HG03196 (cell line): ENCODE data around the gene ACAD11.
"Not testable (repeated sequence)": the region's sequence is repeated elsewhere in the genome, so short reads cannot be mapped to it uniquely, and the experiment has no call there.

Source experiments
- ATAC-seq: cut with Tn5 transposase; IDR thresholded peaks from one replicate; pipeline ENCODE4 v1.9.1; 2021; ENCODE audit not compliant: unreplicated experiment

ACAD11 gene

GRCh38 chr3:132605374-132605792, 54.2 kb downstream of the ACAD11 start:
- ATAC-seq, result no peak

DNA sequence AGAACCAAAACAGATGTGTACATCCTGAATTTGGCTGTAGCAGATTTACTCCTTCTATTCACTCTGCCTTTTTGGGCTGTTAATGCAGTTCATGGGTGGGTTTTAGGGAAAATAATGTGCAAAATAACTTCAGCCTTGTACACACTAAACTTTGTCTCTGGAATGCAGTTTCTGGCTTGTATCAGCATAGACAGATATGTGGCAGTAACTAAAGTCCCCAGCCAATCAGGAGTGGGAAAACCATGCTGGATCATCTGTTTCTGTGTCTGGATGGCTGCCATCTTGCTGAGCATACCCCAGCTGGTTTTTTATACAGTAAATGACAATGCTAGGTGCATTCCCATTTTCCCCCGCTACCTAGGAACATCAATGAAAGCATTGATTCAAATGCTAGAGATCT, 59.0 kb downstream of the ACAD11 start:
- ATAC-seq, result not testable (repeated sequence)

- ATAC-seq, result no peak
Observed at GRCh38 chr3:132598181-132598580, 61.4 kb downstream of the ACAD11 start.

- no peak for ATAC-seq
Observed at GRCh38 chr3:132597660-132598059, 61.9 kb downstream of the ACAD11 start.

- no peak for ATAC-seq
Observed at GRCh38 chr3:132596816-132597433, 62.7 kb downstream of the ACAD11 start, which contains the start of gene ACKR4. Gene ACKR4, plus strand, starts transcription at chr3:132597270. Its CDS starts 3,128 bp downstream, at chr3:132600398.

GRCh38 chr3:132596326-132596725, 63.3 kb downstream of the ACAD11 start:
- no peak for ATAC-seq

DNA sequence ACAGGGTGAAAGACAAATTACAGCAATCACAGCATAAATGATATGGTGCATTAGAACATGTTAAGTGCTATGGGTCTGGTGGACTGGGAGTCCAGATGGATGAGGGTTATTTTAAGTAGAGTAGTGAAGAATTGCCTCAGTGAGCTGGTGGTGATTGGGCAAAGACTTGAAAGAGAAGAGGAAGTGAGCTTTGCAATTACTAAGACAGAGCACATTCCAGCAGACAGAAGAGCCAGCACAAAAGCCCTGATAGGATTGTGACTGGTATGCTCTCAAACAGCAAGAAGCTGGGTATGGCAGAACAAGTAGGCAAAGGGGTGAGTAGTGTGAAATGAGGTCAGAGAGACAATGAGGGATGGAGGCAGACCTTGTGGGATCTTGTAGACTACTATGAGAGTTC, 64.6 kb downstream of the ACAD11 start:
- no peak for ATAC-seq

- no peak for ATAC-seq
Observed at GRCh38 chr3:132594498-132594897, 65.1 kb downstream of the ACAD11 start.

- ATAC-seq, result no peak
Observed at GRCh38 chr3:132593947-132594323, 65.7 kb downstream of the ACAD11 start.

GRCh38 chr3:132593241-132593946, 66.2 kb downstream of the ACAD11 start:
- ATAC-seq, result no peak

GRCh38 chr3:132592216-132592615, 67.4 kb downstream of the ACAD11 start:
- ATAC-seq, result no peak

DNA sequence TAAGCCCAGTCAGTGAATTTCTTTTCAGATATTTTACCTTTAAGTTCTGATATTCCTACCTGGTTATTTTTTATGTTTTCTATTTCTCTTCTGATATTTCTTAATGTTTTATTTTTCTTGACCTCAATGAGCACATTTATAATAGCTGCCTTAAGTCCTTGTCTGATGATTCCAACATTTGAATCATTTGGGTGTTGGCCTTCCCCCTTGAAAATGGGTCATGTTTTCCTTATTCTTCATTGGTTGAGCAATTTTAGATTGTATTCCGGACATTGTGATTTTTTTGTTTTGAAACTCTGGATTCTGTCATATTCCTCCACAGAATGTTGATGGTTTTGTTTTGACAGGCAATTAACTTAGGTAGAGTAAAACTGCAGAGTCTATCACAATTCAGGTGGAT, 72.2 kb downstream of the ACAD11 start:
- no peak for ATAC-seq

GRCh38 chr3:132573797-132574211, 85.8 kb downstream of the ACAD11 start:
- ATAC-seq, result no peak

DNA sequence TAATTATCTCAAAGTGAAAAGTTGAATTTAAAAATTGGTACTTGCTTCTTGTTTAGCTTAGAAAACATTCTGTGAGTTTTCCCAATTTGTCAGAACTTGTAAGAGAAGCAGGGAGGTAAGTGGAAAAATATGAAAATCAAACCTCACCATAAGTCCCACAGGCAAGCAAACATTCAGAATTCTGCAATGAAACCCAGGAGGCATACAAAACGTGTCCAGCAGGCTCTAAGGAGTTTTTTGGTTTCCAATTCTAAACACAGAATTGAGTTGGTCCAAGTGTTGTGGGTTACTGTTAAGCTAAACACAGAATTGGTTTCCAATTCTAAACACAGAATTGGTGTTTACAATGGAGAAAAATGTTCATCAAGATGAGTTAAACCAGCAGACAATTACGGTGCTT, 89.6 kb downstream of the ACAD11 start:
- no peak for ATAC-seq

- ATAC-seq, result no peak
Observed at GRCh38 chr3:132569580-132569979, 90.0 kb downstream of the ACAD11 start.

- ATAC-seq, result no peak
Observed at GRCh38 chr3:132569153-132569552, 90.5 kb downstream of the ACAD11 start.

- ATAC-seq, result no peak
Observed at GRCh38 chr3:132568422-132568821, 91.2 kb downstream of the ACAD11 start.

DNA sequence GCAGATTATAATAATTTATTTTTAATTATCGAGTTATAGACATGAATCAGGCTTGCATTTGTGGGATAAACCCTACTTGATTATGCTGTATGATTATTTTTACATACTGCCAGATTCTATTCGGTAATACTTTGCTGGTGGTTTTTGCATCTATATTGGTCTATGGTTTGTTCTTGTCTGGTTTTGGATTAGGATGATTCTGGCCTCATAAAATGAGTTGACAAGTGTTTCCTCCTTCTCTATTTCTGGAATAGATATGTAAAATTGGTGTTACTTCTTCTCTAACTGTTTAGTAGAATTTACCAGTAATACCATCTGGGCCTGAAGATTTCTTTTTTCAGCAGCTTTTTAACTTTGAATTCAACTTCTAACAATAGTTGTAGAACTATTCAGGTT, 95.5 kb downstream of the ACAD11 start:
- ATAC-seq, result no peak

GRCh38 chr3:132563420-132564069, 96.1 kb downstream of the ACAD11 start:
- ATAC-seq, result no peak

- no peak for ATAC-seq
Observed at GRCh38 chr3:132561003-132561402, 98.6 kb downstream of the ACAD11 start.

DNA sequence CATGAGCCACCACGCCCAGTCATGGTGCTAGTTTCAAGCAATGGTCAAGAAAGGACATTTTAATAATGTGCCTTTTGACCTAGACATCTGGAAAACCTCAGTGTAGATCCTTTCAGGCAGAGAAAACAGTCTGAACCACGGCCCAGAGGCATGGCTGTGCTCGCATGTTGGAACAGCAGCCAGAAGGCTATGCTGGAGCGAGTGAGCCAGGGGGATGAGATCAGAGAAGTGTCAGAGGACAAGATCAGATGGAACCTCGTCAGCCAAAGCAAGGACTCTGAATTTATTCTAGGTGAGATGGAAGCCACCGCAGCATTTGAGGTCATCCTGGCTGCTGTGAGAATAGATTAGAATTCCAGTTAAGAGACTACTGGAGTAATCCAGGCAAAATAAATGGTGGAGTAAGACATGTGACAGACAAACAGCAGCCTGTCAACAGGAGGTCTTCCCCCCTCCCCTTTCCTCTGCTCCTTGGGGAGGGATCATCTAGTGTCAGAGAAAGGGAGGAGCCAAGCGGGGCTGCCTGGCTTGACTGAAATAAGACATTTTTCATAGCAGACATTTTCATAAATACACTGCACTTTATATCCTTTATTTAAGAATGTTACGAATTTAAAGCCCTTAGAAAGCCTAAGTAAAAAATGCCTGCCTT, 103.0 kb downstream of the ACAD11 start:
- no peak for ATAC-seq

DNA sequence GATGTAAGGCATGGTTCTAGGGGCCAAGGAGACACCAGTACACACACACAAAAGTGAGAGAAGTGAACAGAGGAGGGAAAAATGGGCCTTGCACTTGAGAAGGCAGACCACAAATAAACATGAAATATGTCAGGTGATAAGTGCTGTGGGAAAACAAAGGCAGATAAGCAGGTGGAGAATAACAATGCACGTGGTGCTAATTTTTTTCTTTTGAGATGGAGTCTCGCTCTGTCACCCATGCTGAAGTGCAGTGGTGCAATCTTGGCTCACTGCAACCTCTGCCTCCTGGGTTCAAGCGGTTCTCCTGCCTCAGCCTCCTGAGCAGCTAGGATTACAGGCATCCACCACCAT, 103.6 kb downstream of the ACAD11 start:
- not testable (repeated sequence) for ATAC-seq
